ES-I3 (cell line): ENCODE measurements around the gene TXNRD2.
"Not testable (repeated sequence)": the region's sequence is repeated elsewhere in the genome, so short reads cannot be mapped to it uniquely, and the experiment has no call there.

Experiments used
- H3K36me3 ChIP-seq: 2 replicates; pipeline ENCODE4 v1.6.1; 2013; ENCODE audit warnings: mild to moderate bottlenecking, low read length, control low read depth, moderate library complexity; ENCODE audit not compliant: insufficient read depth
- H3K4me1 ChIP-seq: 2 replicates; pipeline ENCODE4 v1.6.1; 2013; ENCODE audit warnings: mild to moderate bottlenecking, control low read depth, low read length; ENCODE audit not compliant: insufficient read depth
- H3K9ac ChIP-seq: 2 replicates; pipeline ENCODE4 v1.6.1; 2013; ENCODE audit warnings: low read depth, mild to moderate bottlenecking, low read length, moderate library complexity
- H3K9me3 ChIP-seq: 2 replicates; pipeline ENCODE4 v1.6.1; 2013; ENCODE audit warnings: mild to moderate bottlenecking, low read length, moderate library complexity; ENCODE audit not compliant: control insufficient read depth, insufficient read depth

Gene TXNRD2

DNA sequence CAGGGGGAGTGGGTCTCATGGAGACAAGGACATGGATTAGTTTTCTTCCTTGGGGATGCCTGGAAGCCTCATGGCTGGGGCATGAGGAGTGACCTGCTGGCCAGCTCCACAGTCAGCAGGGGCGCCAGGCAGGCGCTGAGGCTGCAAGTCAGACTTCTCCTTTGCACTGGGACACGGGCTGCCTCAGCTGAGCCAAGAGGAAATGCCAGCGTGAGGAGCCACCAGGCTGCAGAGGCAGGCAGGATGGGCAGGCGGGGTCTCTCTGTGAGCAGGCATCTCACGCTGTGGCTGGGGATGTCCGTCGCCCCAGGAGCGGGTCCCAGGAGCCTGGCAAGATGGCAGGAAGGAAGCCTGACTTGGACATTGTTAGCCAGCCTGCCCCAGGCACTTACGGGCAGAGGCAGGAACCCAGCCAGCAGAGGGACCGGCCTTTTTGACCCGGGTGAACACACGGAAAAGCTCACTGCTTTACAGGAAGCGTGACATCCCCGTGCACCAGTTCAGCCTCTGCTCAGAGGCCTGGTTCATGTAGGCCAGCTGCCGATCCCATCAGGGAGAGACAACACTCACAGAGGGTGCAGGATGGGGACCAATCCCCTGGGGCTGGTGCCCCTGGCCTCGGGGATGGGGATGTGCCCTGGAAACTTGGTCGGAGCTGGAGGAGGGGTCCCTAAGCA is 97.1 kb downstream of the TXNRD2 start:
- H3K4me1 ChIP-seq = peaks cover 3% of the 10 kb centered on the region; the same call in 1 of the 2 replicates
- no peaks in the 10 kb centered on the region for H3K36me3 ChIP-seq
- no peak overlapping the region for H3K9ac ChIP-seq
- peaks cover 4% of the 10 kb centered on the region for H3K9me3 ChIP-seq

DNA sequence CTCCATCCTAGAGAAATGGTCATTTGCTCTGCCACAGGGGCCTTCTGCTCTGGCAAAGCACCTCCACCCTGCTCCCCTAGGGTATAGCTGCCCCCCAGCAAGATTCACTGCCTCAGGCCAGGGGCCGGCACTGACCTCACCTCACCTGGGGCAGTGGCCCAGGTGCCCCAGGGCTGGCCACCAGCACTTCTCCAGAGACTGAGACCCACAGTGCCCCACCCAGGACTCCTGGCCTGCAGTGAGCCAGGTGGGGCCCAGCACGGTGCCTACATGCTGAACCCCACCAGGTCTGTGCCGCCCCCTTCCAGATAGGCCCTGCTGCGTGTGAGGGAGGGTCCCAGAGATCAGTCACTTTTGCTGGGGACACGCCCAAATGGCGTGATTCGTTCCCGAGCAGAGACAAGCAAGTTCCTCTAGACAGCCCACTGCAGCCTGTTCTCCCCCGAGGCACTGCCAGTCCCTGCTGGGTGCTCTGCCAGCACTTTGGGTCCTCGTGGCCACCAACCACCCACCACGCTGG is 97.7 kb downstream of the TXNRD2 start:
- peaks cover 3% of the 10 kb centered on the region; the same call in 1 of the 2 replicates for H3K4me1 ChIP-seq
- no peaks in the 10 kb centered on the region for H3K36me3 ChIP-seq
- no peak overlapping the region for H3K9ac ChIP-seq
- peaks cover 4% of the 10 kb centered on the region for H3K9me3 ChIP-seq

DNA sequence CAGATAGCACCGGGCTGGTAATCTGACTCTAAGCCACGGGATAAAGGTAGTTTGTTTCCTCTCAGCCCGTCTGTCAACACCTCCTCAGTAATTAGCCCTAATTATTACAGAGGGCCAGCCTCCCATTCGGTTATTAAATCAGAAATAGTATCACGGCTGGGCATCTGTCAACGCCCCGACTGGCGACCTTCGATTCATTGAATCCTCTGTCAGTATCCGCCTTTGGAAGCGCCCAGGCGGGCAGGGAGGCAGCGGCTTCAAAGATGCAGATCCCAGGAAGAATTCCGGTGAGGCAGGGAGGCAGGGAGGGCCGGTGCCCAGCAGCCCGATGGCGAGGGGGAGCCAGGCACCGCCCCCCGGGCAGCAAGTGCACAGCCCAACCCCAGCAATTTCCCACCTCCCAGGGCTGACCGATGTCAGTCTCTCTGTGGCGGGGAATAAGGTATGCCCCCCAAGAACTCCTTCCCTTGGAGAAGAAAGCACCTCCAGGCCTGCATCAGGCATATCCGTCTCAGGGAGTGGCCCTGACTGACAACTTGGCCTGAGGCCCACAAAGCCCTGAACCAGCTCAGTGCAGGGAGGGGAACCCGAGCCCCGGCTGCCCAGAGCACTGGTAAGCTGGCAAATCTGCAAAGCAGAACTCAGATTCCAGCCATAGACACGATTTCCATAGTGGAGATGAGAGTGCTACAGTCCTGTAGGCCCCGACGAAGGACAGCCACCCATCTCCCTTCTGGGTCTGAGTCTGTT is 98.3 kb downstream of the TXNRD2 start:
- Histone ChIP-seq H3K9me3 (peaks cover 4% of the 10 kb centered on the region), H3K36me3 (no peaks in the 10 kb centered on the region), H3K9ac (no peak overlapping the region), H3K4me1 (no peaks in the 10 kb centered on the region; the same call in 1 of the 2 replicates)

DNA sequence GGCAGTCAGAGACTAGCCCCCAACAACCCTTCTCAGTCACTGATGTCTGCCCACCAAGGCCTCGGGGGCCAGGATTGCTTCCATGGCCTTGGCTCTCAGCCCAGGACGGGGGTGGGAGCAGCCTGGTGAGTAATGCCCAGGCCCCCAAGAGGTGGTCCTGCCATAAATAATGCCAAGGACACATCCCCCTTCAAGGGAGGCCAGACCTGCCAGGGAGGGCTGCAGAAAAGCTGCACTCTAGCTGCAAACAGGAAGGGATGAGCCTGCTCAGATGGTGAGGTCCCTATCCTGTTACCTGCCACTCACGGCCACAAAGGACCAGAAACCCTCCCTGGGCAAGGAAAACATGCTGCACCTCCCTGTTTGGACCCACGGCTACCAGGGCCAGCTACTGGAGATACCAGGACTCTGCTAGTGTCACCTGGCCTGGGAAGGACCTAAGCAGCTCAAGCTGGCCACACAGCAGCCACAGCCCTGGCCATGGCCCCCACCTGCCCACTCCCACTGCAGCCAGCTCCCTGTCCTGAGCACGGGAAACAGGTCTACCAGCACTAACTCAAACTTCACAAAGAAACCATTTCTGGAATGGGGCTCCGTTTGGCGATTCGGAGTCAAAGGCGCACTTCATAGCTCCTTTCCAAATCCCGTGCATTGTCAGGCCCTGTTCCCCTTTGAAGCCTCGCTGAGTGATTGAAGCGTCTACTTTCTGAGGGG is 99.1 kb downstream of the TXNRD2 start:
- no peak overlapping the region for H3K9ac ChIP-seq
- no peaks in the 10 kb centered on the region for H3K36me3 ChIP-seq
- H3K9me3 ChIP-seq = peaks cover 4% of the 10 kb centered on the region
- H3K4me1 ChIP-seq = no peaks in the 10 kb centered on the region; the same call in 1 of the 2 replicates

DNA sequence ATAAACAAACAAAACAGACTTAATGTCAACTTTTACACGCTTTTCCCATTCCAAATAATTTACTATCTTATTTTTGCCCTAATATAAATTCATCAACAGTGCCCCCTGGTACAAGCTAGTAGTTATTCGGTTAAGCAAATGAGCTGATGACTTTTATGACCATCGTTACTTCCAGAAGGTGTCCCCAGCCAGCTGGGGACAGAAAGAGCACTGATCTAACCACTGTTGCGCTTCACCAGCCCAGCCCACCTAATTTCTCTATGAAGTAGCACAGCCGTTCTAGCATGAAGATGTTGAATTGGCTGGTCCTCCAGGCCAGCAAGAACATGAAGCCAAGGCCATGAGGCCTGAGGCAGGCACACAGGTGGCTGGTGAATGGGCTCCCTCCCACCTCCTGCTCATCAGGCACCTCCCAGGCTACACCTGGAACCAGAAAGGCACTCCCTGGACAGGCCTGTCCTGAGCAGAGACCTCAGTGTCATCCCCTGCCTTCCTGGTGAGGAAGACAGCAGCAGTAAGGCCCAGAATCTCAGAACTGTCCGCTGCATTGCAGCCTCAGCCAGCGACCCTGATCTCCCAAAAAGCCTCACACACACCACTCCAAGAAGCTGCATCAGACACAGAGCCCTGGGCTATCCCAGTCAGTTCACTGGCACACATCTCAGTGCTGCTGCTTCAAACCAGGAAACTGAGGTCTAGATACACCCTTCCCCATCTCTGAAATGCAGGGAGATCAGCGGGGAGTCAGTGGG is 99.8 kb downstream of the TXNRD2 start:
- no peak overlapping the region for H3K9ac ChIP-seq
- H3K36me3 ChIP-seq = no peaks in the 10 kb centered on the region
- no peaks in the 10 kb centered on the region; the same call in 1 of the 2 replicates for H3K9me3 ChIP-seq
- H3K4me1 ChIP-seq = no peaks in the 10 kb centered on the region; the same call in 1 of the 2 replicates

DNA sequence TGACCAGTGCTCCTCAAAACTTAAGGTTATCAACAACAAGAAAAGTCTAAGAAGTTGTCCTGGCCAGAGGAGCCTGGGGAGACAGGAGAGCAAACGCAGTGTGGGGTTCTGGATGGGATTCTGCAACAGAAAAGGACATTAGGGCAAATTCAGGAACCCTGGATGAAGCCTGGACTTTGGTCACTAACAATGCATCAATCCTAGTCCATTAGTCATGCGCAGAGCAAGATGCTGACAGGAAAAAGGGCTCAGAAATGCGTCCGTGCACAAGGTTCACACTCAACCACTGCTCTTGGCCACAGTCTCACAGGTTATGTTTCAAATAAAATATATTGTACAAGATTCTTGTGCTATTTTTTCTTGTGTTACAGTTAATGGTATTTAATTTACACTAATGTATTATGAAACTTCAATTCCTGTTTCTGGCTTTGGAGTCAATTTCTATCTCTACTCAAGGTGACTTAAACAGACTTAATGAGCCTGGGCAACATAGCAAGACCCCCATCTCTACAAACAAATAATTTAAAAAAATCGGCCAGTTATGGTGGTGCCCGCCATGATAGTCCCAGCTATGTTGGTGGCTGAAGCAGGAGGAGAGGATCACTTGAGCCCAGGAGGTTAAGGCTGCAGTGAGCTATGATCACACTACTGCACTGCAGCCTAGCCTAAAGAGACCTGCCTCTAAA is 100.5 kb downstream of the TXNRD2 start:
- Histone ChIP-seq H3K9ac (no peak overlapping the region), H3K9me3 (no peaks in the 10 kb centered on the region), H3K4me1 (no peaks in the 10 kb centered on the region; the same call in 1 of the 2 replicates), H3K36me3 (no peaks in the 10 kb centered on the region)

DNA sequence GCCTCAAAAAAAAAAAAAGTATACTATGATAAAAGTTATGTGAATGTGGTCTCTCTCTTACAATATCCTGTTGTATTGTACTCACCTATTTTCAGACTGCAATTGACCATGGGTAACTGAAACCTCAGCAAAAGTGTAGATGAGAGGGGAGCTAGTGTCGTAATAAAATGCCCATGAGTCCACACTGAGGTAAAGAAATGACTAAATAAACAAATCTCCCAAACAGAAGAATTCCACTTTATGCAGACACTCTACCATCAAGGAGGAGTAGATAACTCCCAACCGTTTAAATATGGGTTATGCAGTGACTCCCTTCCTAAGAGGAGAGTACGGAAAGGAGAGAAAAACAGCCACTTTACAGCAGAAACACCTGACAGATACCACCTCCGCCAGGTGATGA is 101.6 kb downstream of the TXNRD2 start:
- no peaks in the 10 kb centered on the region for H3K9me3 ChIP-seq
- no peak overlapping the region for H3K9ac ChIP-seq
- H3K36me3 ChIP-seq = no peaks in the 10 kb centered on the region
- no peaks in the 10 kb centered on the region; the same call in 1 of the 2 replicates for H3K4me1 ChIP-seq

DNA sequence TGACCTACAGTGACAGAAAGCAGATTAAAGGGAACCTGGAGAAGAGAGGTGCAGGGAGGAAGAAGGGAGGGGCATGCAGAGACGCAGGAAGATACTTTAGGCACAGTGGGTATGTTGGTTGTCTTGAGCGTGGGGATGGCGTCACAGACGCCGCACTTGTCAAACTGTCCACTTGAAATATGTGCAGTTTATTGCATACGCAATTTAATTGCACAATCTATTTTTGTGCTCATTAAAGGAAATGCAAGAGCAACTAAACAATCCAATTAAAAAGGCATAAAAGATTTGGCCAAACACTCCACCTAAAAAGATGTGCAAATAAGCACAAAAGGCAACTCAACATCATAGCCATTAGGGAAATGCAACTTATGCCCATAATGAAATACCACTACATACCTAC is 103.7 kb downstream of the TXNRD2 start:
- no peaks in the 10 kb centered on the region for H3K36me3 ChIP-seq
- no peaks in the 10 kb centered on the region for H3K9me3 ChIP-seq
- no peaks in the 10 kb centered on the region for H3K4me1 ChIP-seq
- H3K9ac ChIP-seq = no peak overlapping the region

DNA sequence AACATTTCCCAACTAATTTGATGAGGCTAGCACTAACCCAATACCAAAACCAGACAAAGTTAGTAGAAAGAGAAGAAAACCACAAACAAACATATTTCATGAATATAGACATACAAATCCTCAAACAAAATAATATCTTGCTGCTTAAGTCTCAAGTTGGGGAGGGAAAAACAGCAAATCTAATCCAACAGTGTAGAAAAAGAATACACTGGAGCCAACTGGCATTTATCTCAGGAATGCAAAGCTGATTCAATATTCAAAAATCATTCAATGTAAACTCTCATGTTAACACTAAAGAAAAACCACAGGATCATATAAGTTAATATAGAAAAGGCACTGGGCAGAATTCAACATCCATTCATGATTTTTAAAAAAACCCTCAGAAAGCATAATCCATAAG is 105.1 kb downstream of the TXNRD2 start:
- Histone ChIP-seq H3K9me3 (no peaks in the 10 kb centered on the region), H3K36me3 (no peaks in the 10 kb centered on the region), H3K4me1 (no peaks in the 10 kb centered on the region), H3K9ac (no peak overlapping the region)

DNA sequence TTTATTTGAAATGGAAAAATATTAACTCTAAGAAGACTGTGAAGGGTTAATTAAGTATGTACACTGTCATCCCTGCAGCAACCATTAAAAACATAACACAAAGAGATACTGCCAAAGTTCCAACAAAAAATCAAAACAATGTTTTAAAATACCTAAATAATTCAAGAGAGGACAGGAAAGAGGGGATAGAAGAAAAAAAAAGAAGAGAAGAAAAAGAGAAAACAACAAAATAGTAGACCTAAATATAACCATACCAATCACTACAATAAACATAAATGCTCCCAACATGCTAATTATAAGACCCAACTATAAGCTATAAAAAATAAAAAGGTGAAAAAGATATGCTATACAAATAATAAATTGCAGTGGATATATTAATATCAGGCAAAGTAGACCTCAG is 107.0 kb downstream of the TXNRD2 start:
- no peaks in the 10 kb centered on the region for H3K4me1 ChIP-seq
- H3K9ac ChIP-seq = no peak overlapping the region
- no peaks in the 10 kb centered on the region for H3K36me3 ChIP-seq
- H3K9me3 ChIP-seq = no peaks in the 10 kb centered on the region

DNA sequence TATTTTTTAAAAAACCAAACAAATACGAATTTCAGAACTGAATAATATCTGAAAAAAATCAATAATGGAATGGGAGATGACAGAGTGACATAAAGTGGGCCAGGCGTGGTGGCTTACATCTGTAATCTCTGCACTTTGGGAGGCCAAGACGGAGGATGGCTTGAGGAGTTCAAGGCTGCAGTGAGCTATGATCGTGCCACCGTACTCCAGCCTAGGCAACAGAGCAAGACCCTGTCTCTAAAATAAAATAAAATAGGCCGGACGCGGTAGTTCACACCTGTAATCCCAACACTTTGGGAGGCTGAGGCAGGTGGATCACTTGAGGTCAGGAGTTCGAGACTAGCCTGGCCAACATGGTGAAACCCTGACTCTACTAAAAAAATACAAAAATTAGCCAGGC is 108.3 kb downstream of the TXNRD2 start:
- H3K9me3 ChIP-seq, H3K9ac ChIP-seq, H3K4me1 ChIP-seq: not testable (repeated sequence)

DNA sequence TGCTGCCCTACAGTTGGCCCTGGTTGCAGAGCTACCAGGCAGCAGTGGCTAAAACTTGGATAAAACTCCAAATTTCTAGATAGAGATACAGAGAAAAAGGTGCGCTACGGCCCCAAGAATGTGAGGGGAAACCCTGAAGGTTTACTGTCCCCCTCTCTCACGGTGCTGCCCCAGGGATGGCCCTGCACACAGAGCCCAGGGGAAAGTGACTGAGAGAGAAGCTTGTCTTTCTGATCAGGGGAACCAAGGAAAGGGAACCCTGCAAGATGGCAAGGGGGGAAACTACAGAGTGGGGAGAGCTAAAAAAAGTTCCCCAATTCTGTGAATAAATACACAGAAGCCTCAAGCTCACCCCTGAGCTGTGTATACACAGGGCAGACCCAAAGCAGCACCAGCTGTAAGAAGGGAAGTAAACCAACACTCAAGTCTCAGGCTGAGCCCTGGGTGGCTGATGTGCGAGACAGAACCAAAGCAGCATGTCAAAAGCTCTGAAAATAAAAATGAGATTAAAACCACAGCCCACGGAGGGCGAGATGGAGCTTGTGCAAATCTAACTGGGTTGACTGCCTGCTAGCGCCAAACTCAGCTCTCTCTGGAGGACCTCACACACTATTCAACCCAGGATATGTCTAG is 109.0 kb downstream of the TXNRD2 start:
- no peaks in the 10 kb centered on the region for H3K36me3 ChIP-seq
- H3K4me1 ChIP-seq = no peaks in the 10 kb centered on the region
- H3K9ac ChIP-seq = no peak overlapping the region
- H3K9me3 ChIP-seq = no peaks in the 10 kb centered on the region

More for the DNA sequence above, 108.3 kb downstream of the TXNRD2 start:
- not testable (repeated sequence) for H3K36me3 ChIP-seq

DNA sequence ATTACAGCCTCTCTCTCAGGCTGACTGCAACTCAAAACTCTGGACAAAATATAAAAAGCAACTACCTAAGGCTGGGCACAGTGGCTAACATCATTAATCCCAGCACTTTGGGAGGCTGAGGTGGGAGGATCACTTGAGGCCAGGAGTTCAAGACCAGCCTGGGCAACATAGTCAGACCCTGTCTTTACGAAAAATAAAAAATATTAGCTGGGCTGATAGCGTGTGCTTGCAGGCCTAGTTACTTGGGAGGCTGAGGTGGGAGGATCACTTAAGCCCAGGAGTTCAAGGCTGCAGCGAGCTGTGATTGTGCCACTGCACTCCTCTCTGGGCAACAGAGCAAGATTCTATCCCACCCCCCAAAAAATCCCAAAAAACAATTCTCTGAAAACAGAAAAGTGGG is 109.6 kb downstream of the TXNRD2 start:
- H3K9ac ChIP-seq, H3K9me3 ChIP-seq, H3K4me1 ChIP-seq, H3K36me3 ChIP-seq: not testable (repeated sequence)
